Neural progenitor cell (in vitro differentiated cells): ENCODE data around the gene SPSB3. TPM values are rescaled to one million over a fixed set of nuclear protein-coding genes. Genes with fewer than 3 reads are reported as not detected.
A peak's percentile ranks its signal among the peaks of the same experiment; 100 is the strongest.

ENCODE experiments used
- DNase-seq: peaks from one replicate; pipeline ENCODE4 v3.0.0-alpha.2; 2016; ENCODE audit warnings: low spot score
- H2AFZ ChIP-seq: fragments of 200-600 bp; sonication (generic); replicated peaks from 2 replicates; pipeline ENCODE4 v1.6.1; 2016; ENCODE audit warnings: antibody characterized with exemption
- H3F3A ChIP-seq: fragments of 200-600 bp; sonication (generic); 2 replicates; pipeline ENCODE4 v1.6.1; 2016; ENCODE audit warnings: antibody characterized with exemption, low read depth
- H3K27ac ChIP-seq: fragments of 200-600 bp; sonication (generic); 2 replicates; pipeline ENCODE4 v1.5.1; 2016; ENCODE audit warnings: mild to moderate bottlenecking
- H3K27me3 ChIP-seq: fragments of 200-600 bp; sonication (generic); 2 replicates; pipeline ENCODE4 v1.6.1; 2016; ENCODE audit warnings: mild to moderate bottlenecking, moderate library complexity
- H3K36me3 ChIP-seq: fragments of 200-600 bp; sonication (generic); 2 replicates; pipeline ENCODE4 v1.5.1; 2016
- H3K4me1 ChIP-seq: fragments of 200-600 bp; sonication (generic); 2 replicates; pipeline ENCODE4 v1.6.1; 2016; ENCODE audit warnings: mixed run types
- H3K4me2 ChIP-seq: fragments of 200-600 bp; sonication (generic); 2 replicates; pipeline ENCODE4 v1.6.1; 2016
- H3K4me3 ChIP-seq: fragments of 200-600 bp; sonication (generic); 2 replicates; pipeline ENCODE4 v1.5.1; 2016
- H3K79me2 ChIP-seq: fragments of 200-600 bp; sonication (generic); 2 replicates; pipeline ENCODE4 v1.6.1; 2016; ENCODE audit warnings: low read depth
- H3K9ac ChIP-seq: fragments of 200-600 bp; sonication (generic); 2 replicates; pipeline ENCODE4 v1.6.1; 2016
- H3K9me3 ChIP-seq: fragments of 200-600 bp; sonication (generic); 2 replicates; pipeline ENCODE4 v1.5.1; 2016; ENCODE audit warnings: low read depth
- H4K20me1 ChIP-seq: fragments of 200-600 bp; sonication (generic); 2 replicates; pipeline ENCODE4 v1.6.1; 2016; ENCODE audit warnings: low read depth
- H3K27ac Mint-ChIP-seq: 3 replicates; pipeline ENCODE4 v1.8.0; 2021; ENCODE audit warnings: mixed read lengths
- H3K27me3 Mint-ChIP-seq: 2 replicates; pipeline ENCODE4 v1.8.0; 2022; ENCODE audit warnings: low read depth, mild to moderate bottlenecking, inconsistent platforms, moderate library complexity, mixed read lengths; ENCODE audit not compliant: insufficient read depth
- H3K36me3 Mint-ChIP-seq: 3 replicates; pipeline ENCODE4 v1.8.0; 2021; ENCODE audit warnings: mixed read lengths
- H3K4me1 Mint-ChIP-seq: 3 replicates; pipeline ENCODE4 v1.8.0; 2021; ENCODE audit warnings: mixed read lengths
- H3K4me3 Mint-ChIP-seq: 3 replicates; pipeline ENCODE4 v1.8.0; 2021; ENCODE audit warnings: mild to moderate bottlenecking, moderate library complexity, mixed read lengths
- H3K9me3 Mint-ChIP-seq: 3 replicates; pipeline ENCODE4 v1.8.0; 2020; ENCODE audit warnings: mixed read lengths
- EZH2 ChIP-seq: fragments of 200-600 bp; sonication (generic); IDR thresholded peaks from 2 replicates; pipeline ENCODE4 v1.6.1; 2017; ENCODE audit warnings: antibody characterized with exemption, mild to moderate bottlenecking, moderate library complexity
- EZH2phosphoT487 ChIP-seq: fragments of 200-600 bp; sonication (generic); IDR thresholded peaks from 2 replicates; pipeline ENCODE4 v1.6.1; 2017; ENCODE audit warnings: antibody characterized with exemption
- total RNA-seq: library from RNA; depleted of rRNA; stranded (reverse); fragments of >200 nt; gene quantifications from 2 replicates; pipeline ENCODE4 v1.2.3, GENCODE V29; 2015; ENCODE audit warnings: low replicate concordance
- TF ChIP-seq, protein P1 (sequence below): fragments of 200-600 bp; sonication (generic); IDR thresholded peaks from 2 replicates; pipeline ENCODE4 v1.5.1; 2017; ENCODE audit warnings: antibody characterized with exemption, mild to moderate bottlenecking

The SPSB3 gene
- total RNA-seq, 1 donor from 2014 or later, result 18.7 TPM

DNA sequence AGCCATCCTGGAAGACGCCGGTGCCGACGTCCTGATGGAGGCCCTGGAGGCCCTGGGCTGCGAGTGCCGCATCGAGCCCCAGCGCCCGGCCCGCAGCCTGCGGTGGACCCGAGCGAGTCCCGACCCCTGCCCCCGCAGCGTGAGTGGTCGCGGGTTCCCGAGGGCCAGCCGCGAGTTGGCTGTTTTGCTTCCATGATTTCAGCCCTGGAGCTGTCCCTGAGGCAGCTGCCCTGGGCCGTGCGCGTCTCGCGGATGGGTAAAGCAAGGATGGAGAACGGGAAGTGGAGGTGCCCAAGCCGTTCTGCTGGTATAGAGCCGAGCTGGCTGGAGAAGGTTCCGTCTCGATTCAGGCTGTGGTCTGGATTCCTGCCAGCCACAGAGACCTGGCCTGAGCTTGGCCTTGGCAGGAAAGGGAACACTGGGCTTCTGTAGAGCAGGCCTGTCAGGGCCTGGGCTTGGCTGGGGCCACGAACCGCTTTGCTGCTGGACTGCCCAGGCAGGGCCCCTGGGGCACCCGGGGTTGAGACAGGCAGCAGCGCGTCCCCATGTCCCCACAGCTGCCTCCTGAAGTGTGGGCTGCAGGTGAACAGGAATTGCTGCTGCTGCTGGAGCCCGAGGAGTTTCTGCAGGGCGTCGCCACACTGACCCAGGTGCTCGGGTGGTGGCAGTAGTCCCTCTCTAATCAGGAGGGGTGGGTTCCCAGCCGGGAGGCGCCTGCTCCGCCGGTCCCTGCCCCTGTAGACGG is 8.5 kb downstream of the SPSB3 start:
- no peaks in the 10 kb centered on the region for H3K27me3 ChIP-seq
- no peaks in the 10 kb centered on the region for H3K9me3 ChIP-seq
- no peak for DNase-seq
- peaks cover 3% of the 10 kb centered on the region for H3K36me3 Mint-ChIP-seq
- H3K9me3 Mint-ChIP-seq, result no peaks in the 10 kb centered on the region
- peak overlapping the region; percentile 47 for H3K9ac ChIP-seq
- peak overlapping the region; percentile 83 for H3K4me3 ChIP-seq
- H3F3A ChIP-seq, result peaks cover 7% of the 10 kb centered on the region
- peaks cover 41% of the 10 kb centered on the region for H4K20me1 ChIP-seq
- TF ChIP-seq EZH2 (no peak), EZH2phosphoT487 (no peak)
- TF ChIP-seq, protein P1, sequence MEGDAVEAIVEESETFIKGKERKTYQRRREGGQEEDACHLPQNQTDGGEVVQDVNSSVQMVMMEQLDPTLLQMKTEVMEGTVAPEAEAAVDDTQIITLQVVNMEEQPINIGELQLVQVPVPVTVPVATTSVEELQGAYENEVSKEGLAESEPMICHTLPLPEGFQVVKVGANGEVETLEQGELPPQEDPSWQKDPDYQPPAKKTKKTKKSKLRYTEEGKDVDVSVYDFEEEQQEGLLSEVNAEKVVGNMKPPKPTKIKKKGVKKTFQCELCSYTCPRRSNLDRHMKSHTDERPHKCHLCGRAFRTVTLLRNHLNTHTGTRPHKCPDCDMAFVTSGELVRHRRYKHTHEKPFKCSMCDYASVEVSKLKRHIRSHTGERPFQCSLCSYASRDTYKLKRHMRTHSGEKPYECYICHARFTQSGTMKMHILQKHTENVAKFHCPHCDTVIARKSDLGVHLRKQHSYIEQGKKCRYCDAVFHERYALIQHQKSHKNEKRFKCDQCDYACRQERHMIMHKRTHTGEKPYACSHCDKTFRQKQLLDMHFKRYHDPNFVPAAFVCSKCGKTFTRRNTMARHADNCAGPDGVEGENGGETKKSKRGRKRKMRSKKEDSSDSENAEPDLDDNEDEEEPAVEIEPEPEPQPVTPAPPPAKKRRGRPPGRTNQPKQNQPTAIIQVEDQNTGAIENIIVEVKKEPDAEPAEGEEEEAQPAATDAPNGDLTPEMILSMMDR, result no peak
- no peak overlapping the region for H3K27ac Mint-ChIP-seq
- peaks cover 3% of the 10 kb centered on the region for H3K27me3 Mint-ChIP-seq
- H3K79me2 ChIP-seq, result peaks cover 25% of the 10 kb centered on the region
- H3K4me1 ChIP-seq, result peaks cover 5% of the 10 kb centered on the region
- H3K4me2 ChIP-seq, result peak overlapping the region; percentile 95
- no peaks in the 10 kb centered on the region for H3K36me3 ChIP-seq
- H3K27ac ChIP-seq, result no peak overlapping the region
- H2AFZ ChIP-seq, result peak overlapping the region; percentile 80
- H3K4me1 Mint-ChIP-seq, result peaks cover 10% of the 10 kb centered on the region
- peak overlapping the region; percentile 97 for H3K4me3 Mint-ChIP-seq

DNA sequence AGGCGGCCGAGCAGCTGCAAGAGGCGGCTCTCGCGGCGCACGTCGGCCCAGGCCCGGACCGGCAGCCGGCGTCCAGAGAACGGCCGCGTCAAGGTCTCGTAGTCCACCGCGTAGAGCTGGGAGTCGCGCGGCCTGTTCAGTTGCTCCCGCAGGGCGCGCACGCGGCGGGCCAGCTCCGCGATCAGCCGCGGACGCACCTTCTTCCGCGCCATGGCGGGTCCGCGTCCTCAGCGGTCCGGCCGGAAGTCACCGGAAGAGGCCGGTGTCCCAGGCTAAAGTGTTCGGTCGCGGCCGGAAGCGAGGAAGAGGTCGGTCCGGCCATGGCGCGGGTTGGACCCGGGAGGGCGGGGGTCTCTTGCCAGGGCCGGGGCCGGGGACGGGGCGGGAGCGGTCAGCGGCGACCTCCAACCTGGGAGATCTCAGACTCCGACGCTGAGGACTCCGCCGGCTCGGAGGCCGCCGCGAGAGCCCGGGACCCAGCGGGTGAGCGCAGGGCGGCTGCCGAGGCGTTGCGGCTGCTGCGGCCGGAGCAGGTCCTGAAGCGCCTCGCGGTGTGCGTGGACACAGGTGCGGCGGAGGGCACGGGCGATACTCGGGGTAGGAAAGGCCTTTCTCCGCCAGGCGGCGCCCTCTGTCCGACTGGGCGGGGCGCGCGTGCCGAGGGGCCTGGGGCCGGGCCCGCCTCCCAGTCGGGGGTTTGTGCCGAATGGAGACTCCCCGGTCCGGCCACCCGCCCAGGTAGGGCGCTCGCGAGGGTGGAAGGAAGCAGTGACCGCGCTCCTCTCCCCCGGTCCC is 9.3 kb downstream of the SPSB3 start, which contains the start of gene MRPS34:
Gene MRPS34, minus strand, starts transcription at position 227 of the 795 bp plus-strand sequence. Its CDS starts 15 bp downstream, at position 212.
- Histone ChIP-seq H3K9ac (peak within 1 kb of the TSS; percentile 59), H4K20me1 (peaks cover 38% of the 10 kb centered on the region), H3K36me3 (no peaks in the 10 kb centered on the region), H3F3A (peaks cover 7% of the 10 kb centered on the region), H3K4me3 (peak within 1 kb of the TSS; percentile 83), H3K4me2 (peak within 1 kb of the TSS; percentile 95), H3K79me2 (peaks cover 25% of the 10 kb centered on the region), H3K27ac (no peak within 1 kb of the TSS), H3K27me3 (no peaks in the 10 kb centered on the region), H3K9me3 (no peaks in the 10 kb centered on the region), H3K4me1 (peaks cover 5% of the 10 kb centered on the region), H2AFZ (peak within 1 kb of the TSS; percentile 80)
- Mint-ChIP-seq H3K27me3 (peaks cover 3% of the 10 kb centered on the region), H3K9me3 (no peaks in the 10 kb centered on the region), H3K36me3 (peaks cover 3% of the 10 kb centered on the region), H3K4me3 (peak within 1 kb of the TSS; percentile 97), H3K4me1 (peaks cover 10% of the 10 kb centered on the region), H3K27ac (no peak within 1 kb of the TSS)
- DNase-seq, result peak; percentile 97
- TF ChIP-seq, protein P1, result peak; percentile 85
- no peak for TF ChIP-seq EZH2phosphoT487
- no peak for TF ChIP-seq EZH2

DNA sequence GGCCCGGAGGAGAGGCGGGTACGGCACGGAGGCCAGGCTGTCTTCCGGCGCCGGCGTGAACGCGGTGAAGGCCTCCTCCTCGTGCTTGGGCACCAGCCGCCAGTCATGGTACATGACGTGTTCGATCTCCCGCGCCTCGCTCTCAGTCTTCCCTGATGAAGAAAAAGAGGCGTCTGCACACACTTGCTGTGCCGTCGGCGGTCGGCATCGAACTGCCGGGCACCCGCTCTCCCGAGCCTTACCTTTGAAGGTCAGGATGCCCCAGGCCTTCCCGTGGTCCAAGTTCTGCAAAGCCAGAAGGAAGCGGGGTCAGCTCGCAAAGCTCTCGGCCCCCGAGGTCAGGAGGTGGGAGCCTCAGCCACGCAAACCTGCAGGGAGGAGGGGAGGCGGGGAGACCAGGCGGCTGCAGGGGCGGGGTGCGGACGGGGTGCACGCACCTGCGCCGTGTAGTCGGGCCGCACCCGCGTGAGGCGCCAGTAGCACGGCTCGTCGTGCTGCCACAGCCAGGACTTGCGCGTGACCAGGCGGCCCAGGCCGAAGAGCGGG is 9.9 kb downstream of the SPSB3 start, which contains the start of gene EME2:
Gene EME2, plus strand, starts transcription at position 449 of the 546 bp plus-strand sequence. CDS start 418 bp downstream, outside the sequence.
- Mint-ChIP-seq H3K27ac (no peak within 1 kb of the TSS), H3K4me1 (peaks cover 10% of the 10 kb centered on the region), H3K27me3 (peaks cover 7% of the 10 kb centered on the region), H3K36me3 (peaks cover 3% of the 10 kb centered on the region), H3K4me3 (peak within 1 kb of the TSS; percentile 97), H3K9me3 (no peaks in the 10 kb centered on the region)
- peak; percentile 54 for DNase-seq
- peak within 1 kb of the TSS; percentile 59 for H3K9ac ChIP-seq
- no peaks in the 10 kb centered on the region for H3K27me3 ChIP-seq
- H3K79me2 ChIP-seq, result peaks cover 25% of the 10 kb centered on the region
- H4K20me1 ChIP-seq, result peaks cover 38% of the 10 kb centered on the region
- no peaks in the 10 kb centered on the region for H3K36me3 ChIP-seq
- H2AFZ ChIP-seq, result peak within 1 kb of the TSS; percentile 80
- H3K4me1 ChIP-seq, result peaks cover 5% of the 10 kb centered on the region
- no peak within 1 kb of the TSS for H3K27ac ChIP-seq
- H3F3A ChIP-seq, result peaks cover 7% of the 10 kb centered on the region
- no peaks in the 10 kb centered on the region for H3K9me3 ChIP-seq
- peak within 1 kb of the TSS; percentile 95 for H3K4me2 ChIP-seq
- TF ChIP-seq, protein P1, result no peak
- TF ChIP-seq EZH2 (no peak), EZH2phosphoT487 (no peak)
- peak within 1 kb of the TSS; percentile 83 for H3K4me3 ChIP-seq
